Omental fat pad (tissue), 4 donors: ENCODE data around the gene GNPTG. TPM values are rescaled to one million over a fixed set of nuclear protein-coding genes. Genes with fewer than 3 reads are reported as not detected.

ENCODE experiments used
- ATAC-seq: fragments of 150-250 bp; one replicate; pipeline ENCODE4 v1.9.1; 2016; ENCODE audit warnings: mild to moderate bottlenecking, moderate library complexity; ENCODE audit not compliant: low FRiP score
- DNase-seq: peaks from one replicate; pipeline ENCODE4 v3.0.0-alpha.2; 2019; ENCODE audit warnings: low spot score
- total RNA-seq, 4 donors: library from RNA; depleted of rRNA; stranded (reverse); fragments of >200 nt; gene quantifications; one replicate each; pipeline ENCODE4 v1.1.0, GENCODE V29; 2016
- TF ChIP-seq, protein P1 (sequence below), 3 donors: fragments of 450-650 bp; IDR thresholded peaks; one replicate each; pipeline ENCODE4 v1.5.1; 2016 to 2017; ENCODE audit warnings: antibody characterized with exemption in 3 of 3, mild to moderate bottlenecking in 3 of 3, moderate library complexity in 2 of 3

The GNPTG gene
- total RNA-seq, 4 donors from 2014 or later: 48.3 to 77.1 (median 65.8) TPM

DNA sequence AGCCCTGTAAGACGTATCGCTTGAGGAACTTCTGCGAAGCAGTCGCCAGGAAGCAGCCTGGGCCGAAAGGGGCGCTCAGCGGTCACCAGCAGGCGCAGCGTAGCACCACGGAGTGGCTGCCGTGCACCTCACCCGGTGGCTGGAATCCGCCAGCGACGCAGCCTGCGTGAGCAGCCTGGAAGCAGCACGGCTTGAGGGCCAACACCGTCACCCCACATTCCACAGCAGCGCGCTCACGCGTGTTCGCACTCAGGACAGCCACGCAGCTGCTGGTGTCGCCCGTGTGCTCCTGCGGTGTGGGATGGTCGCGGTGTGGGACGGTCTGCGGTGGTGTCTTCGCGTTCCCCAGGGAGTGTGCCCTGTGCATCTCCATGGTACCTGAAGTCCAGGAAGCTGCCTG is 32.7 kb upstream of the GNPTG start:
- ATAC-seq (no peak), DNase-seq (no peak)
- TF ChIP-seq, protein P1, sequence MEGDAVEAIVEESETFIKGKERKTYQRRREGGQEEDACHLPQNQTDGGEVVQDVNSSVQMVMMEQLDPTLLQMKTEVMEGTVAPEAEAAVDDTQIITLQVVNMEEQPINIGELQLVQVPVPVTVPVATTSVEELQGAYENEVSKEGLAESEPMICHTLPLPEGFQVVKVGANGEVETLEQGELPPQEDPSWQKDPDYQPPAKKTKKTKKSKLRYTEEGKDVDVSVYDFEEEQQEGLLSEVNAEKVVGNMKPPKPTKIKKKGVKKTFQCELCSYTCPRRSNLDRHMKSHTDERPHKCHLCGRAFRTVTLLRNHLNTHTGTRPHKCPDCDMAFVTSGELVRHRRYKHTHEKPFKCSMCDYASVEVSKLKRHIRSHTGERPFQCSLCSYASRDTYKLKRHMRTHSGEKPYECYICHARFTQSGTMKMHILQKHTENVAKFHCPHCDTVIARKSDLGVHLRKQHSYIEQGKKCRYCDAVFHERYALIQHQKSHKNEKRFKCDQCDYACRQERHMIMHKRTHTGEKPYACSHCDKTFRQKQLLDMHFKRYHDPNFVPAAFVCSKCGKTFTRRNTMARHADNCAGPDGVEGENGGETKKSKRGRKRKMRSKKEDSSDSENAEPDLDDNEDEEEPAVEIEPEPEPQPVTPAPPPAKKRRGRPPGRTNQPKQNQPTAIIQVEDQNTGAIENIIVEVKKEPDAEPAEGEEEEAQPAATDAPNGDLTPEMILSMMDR (IDR thresholded peaks at IDR 0.05): no peak

DNA sequence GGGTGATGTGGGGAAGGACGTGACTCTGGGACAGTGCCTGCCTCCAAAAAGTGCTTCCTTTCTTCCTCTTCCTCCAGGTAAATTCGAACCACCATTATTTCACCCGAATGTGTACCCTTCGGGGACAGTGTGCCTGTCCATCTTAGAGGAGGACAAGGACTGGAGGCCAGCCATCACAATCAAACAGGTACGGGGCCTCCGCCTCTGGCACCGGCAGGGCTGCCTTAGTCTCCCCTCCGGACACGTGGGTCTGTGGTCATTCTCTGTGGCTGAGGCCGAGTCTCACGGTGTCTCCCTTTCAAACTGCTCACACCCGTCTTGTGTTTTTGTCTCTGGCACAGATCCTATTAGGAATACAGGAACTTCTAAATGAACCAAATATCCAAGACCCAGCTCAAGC is 31.6 kb upstream of the GNPTG start:
- DNase-seq (no peak), ATAC-seq (no peak)
- TF ChIP-seq, protein P1 (IDR thresholded peaks at IDR 0.05): no peak

DNA sequence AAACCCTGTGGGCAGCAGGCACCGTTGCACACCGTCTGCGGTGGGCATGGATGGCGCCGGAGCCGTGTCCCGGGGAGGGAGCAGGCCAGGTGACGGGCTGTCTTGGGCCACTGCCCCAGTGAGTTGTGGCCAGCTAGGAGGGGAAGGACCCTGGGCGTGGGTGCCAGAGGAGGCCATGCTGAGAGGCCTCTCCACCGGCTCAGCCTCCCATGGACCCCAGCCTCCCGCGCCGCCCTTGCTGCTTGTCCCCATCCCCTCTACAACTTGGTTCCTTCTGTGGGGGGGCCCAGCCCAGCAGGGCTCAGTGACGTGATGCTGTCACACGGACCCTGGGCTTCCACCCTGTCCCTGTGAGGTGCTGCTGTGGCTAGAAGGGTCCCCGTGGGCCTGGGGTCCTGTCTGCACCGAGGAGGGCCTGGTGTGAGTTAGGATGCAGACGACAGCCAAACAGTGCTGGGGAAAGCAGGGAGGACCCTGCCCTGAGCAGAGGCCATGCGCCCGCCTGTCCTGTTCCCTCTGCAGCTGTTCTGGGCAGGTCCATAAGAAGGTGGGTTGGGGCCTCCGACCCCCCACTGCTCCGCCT is 31.0 kb upstream of the GNPTG start:
- TF ChIP-seq, protein P1 (IDR thresholded peaks at IDR 0.05): no peak
- ATAC-seq (no peak), DNase-seq (no peak)

DNA sequence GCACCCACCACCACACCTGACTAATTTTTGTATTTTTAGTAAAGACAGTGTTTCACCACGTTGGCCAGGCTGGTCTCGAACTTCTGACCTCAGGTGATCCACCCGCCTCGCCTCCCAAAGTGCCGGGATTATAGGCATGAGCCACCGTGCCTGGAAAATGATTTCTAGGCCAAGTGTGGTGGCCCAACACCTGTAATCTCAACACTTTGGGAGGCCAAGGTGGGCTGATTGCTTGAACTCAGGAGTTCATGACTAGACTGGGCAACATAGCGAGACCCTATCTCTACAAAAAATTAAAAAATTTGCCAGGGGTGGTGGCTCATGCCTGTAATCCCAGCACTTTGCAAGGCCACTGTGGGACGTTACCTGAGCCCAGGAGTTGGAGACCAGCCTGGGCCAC is 29.3 kb upstream of the GNPTG start:
- TF ChIP-seq, protein P1 (IDR thresholded peaks at IDR 0.05): no peak
- DNase-seq (no peak), ATAC-seq (no peak)

DNA sequence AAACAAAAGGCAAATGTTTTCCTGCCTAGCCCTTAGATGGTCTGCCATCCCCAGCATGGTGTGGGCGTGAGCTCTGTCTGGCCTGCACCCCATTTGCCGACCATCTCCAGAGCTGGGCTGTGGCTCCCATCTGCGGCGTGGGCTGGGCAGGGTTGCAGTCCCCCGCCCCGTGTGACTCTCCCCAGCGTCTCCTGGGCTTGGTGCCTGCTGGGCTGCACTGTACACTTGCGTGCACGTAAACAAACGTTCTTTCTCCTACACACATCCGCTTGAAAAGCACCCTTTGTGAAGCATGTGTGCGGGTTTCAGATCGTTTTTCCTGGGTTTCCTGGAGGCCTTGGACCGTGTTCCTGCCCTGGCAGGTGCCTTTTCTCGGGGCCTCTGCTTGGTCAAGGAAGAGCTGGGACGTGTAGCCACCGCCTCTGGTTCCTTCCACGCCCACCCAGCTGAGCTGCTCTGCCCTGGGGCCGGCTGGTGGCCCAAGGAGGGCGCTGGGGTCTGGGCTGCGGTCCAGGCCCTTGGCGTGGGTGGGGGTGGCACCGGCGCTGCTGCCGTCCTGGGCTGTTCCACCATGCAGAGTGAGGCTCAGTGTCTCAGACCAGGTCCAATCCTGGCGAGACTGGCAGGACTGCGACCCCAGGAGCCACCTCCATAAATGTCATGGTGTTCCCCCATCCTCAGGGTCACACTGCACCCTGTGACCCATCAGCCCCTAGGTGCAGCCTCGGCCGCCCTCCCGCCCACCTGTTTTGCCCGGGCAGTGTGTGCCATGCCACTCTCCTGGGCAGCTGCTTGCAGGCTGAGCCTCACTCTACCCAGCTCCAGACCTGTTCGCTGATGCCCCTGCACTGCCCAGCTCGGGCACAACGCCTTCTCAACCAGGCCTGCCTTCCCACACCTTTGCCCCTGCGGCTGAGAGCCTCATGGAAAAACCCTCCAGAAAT is 28.2 kb upstream of the GNPTG start:
- no peak for DNase-seq
- TF ChIP-seq, protein P1 (IDR thresholded peaks at IDR 0.05): no peak
- no peak for ATAC-seq

DNA sequence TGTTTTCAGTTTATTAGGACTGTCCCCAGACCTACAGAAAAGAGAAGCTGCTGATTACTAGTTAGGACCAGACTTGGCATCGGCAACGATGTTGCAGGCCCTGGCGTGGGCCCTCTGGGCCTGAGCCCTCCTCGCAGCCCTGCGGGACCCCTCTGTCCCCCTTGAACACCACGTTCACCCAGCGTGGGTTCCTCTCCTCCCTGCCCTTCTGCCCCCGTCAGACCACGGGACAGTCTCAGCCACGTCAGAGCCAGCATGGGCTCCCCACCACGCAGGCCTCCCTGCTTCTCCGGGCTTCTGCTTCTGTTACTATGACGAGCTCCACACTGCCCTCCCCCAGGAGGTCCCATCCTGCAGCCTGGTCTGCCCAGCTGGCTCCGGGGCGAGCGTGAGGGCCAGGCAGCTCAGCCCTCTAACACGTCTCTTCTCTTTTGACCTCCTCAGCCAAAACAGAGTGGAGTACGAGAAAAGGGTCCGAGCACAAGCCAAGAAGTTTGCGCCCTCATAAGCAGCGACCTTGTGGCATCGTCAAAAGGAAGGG is 27.4 kb upstream of the GNPTG start:
- TF ChIP-seq, protein P1 (IDR thresholded peaks at IDR 0.05): no peak
- no peak for ATAC-seq
- no peak for DNase-seq
